HAP-1 (cell line): ENCODE results near the gene RNF220.

Experiments used
- DNase-seq, 2 experiments: peaks; one replicate each; pipeline ENCODE4 v3.0.0-alpha.2; 2016 to 2020; ENCODE audit warnings: low spot score in 2 of 2
- H3K27me3 ChIP-seq: fragments of 250-450 bp; sonication (Bioruptor Pico); 2 replicates; pipeline ENCODE4 v1.5.1; 2020; ENCODE audit warnings: low read depth, mild to moderate bottlenecking, moderate library complexity
- H3K36me3 ChIP-seq: fragments of 250-450 bp; sonication (Bioruptor Pico); replicated peaks from 2 replicates; pipeline ENCODE4 v1.5.1; 2020; ENCODE audit warnings: mild to moderate bottlenecking
- H3K4me1 ChIP-seq: fragments of 250-450 bp; sonication (Bioruptor Pico); 2 replicates; pipeline ENCODE4 v1.5.1; 2020; ENCODE audit warnings: mild to moderate bottlenecking
- H3K4me3 ChIP-seq: fragments of 250-450 bp; sonication (Bioruptor Pico); 2 replicates; pipeline ENCODE4 v1.5.1; 2020; ENCODE audit warnings: mild to moderate bottlenecking, moderate library complexity
- H3K9me3 ChIP-seq: fragments of 250-450 bp; sonication (Bioruptor Pico); 2 replicates; pipeline ENCODE4 v1.5.1; 2020; ENCODE audit warnings: mild to moderate bottlenecking, moderate library complexity
- in situ Hi-C: fragments of 300-500 bp; cut with MboI; formaldehyde crosslinking; loops from 3 replicates; pipeline ENCODE4 v1.14.3; 2020; ENCODE audit warnings: low sequenced_read_pairs, inconsistent platforms, mixed read lengths

Gene RNF220

GRCh38 chr1:44598167-44598566, 193.1 kb downstream of the RNF220 start:
- Histone ChIP-seq H3K36me3 (no peaks in the 10 kb centered on the region), H3K4me1 (peaks cover 3% of the 10 kb centered on the region; the same call in 1 of the 2 replicates), H3K9me3 (no peaks in the 10 kb centered on the region), H3K27me3 (no peaks in the 10 kb centered on the region), H3K4me3 (no peak overlapping the region)
- in situ Hi-C loops: loop anchor here (5.0 kb wide), 1 partner anchor 381 kb away; no protein-coding TSS in a partner anchor
- DNase-seq: no peak

- Histone ChIP-seq H3K9me3 (no peaks in the 10 kb centered on the region), H3K4me1 (no peaks in the 10 kb centered on the region)
- in situ Hi-C loops: no loop called here
Measured at GRCh38 chr1:44602634-44603628, 197.9 kb downstream of the RNF220 start.

GRCh38 chr1:44603718-44604117, 198.7 kb downstream of the RNF220 start:
- H3K27me3 ChIP-seq: no peaks in the 10 kb centered on the region
- H3K36me3 ChIP-seq: no peaks in the 10 kb centered on the region
- no peaks in the 10 kb centered on the region for H3K4me1 ChIP-seq
- no peaks in the 10 kb centered on the region for H3K9me3 ChIP-seq
- in situ Hi-C loops: no loop called here
- no peak overlapping the region for H3K4me3 ChIP-seq
- DNase-seq: no peak

More at GRCh38 chr1:44602634-44603628, 197.9 kb downstream of the RNF220 start:
- no peak for DNase-seq
- Histone ChIP-seq H3K27me3 (no peaks in the 10 kb centered on the region), H3K36me3 (no peaks in the 10 kb centered on the region), H3K4me3 (no peak overlapping the region)

GRCh38 chr1:44604157-44604955, 199.3 kb downstream of the RNF220 start:
- no peaks in the 10 kb centered on the region for H3K4me1 ChIP-seq
- H3K4me3 ChIP-seq: no peak overlapping the region
- DNase-seq: no peak
- in situ Hi-C loops: no loop called here
- H3K27me3 ChIP-seq: no peaks in the 10 kb centered on the region
- no peaks in the 10 kb centered on the region for H3K36me3 ChIP-seq
- H3K9me3 ChIP-seq: no peaks in the 10 kb centered on the region

GRCh38 chr1:44605914-44606615, 201.0 kb downstream of the RNF220 start:
- Histone ChIP-seq H3K4me1 (no peaks in the 10 kb centered on the region), H3K9me3 (no peaks in the 10 kb centered on the region), H3K27me3 (no peaks in the 10 kb centered on the region), H3K4me3 (no peak overlapping the region), H3K36me3 (no peaks in the 10 kb centered on the region)
- no peak for DNase-seq
- in situ Hi-C loops: no loop called here

GRCh38 chr1:44606701-44607281, 201.7 kb downstream of the RNF220 start:
- no peak for DNase-seq
- no peaks in the 10 kb centered on the region for H3K36me3 ChIP-seq
- in situ Hi-C loops: no loop called here

GRCh38 chr1:44608141-44608540, 203.1 kb downstream of the RNF220 start:
- in situ Hi-C loops: no loop called here
- Histone ChIP-seq H3K27me3 (no peaks in the 10 kb centered on the region), H3K4me3 (no peak overlapping the region), H3K9me3 (no peaks in the 10 kb centered on the region), H3K4me1 (no peaks in the 10 kb centered on the region), H3K36me3 (no peaks in the 10 kb centered on the region)
- DNase-seq: no peak

More at GRCh38 chr1:44606701-44607281, 201.7 kb downstream of the RNF220 start:
- Histone ChIP-seq H3K4me1 (no peaks in the 10 kb centered on the region), H3K4me3 (no peak overlapping the region), H3K9me3 (no peaks in the 10 kb centered on the region), H3K27me3 (no peaks in the 10 kb centered on the region)

- Histone ChIP-seq H3K9me3 (no peaks in the 10 kb centered on the region), H3K4me3 (no peak overlapping the region), H3K36me3 (no peaks in the 10 kb centered on the region), H3K27me3 (no peaks in the 10 kb centered on the region), H3K4me1 (no peaks in the 10 kb centered on the region)
- DNase-seq: peak in 1 of 2 experiments; percentile 69
- in situ Hi-C loops: no loop called here
Measured at GRCh38 chr1:44609412-44609767, 204.3 kb downstream of the RNF220 start.

GRCh38 chr1:44609768-44610526, 204.9 kb downstream of the RNF220 start:
- H3K27me3 ChIP-seq: no peaks in the 10 kb centered on the region
- no peak for DNase-seq
- in situ Hi-C loops: no loop called here
- no peaks in the 10 kb centered on the region for H3K36me3 ChIP-seq
- H3K4me1 ChIP-seq: no peaks in the 10 kb centered on the region
- no peaks in the 10 kb centered on the region for H3K9me3 ChIP-seq
- H3K4me3 ChIP-seq: no peak overlapping the region

GRCh38 chr1:44610527-44611148, 205.6 kb downstream of the RNF220 start:
- DNase-seq: no peak
- H3K4me1 ChIP-seq: no peaks in the 10 kb centered on the region
- in situ Hi-C loops: no loop called here
- no peaks in the 10 kb centered on the region; the same call in 1 of the 2 replicates for H3K36me3 ChIP-seq
- H3K27me3 ChIP-seq: no peaks in the 10 kb centered on the region
- no peak overlapping the region for H3K4me3 ChIP-seq
- no peaks in the 10 kb centered on the region for H3K9me3 ChIP-seq

- H3K36me3 ChIP-seq: no peaks in the 10 kb centered on the region; the same call in 1 of the 2 replicates
- no peaks in the 10 kb centered on the region for H3K4me1 ChIP-seq
- DNase-seq: no peak
- in situ Hi-C loops: no loop called here
- no peak overlapping the region for H3K4me3 ChIP-seq
- H3K9me3 ChIP-seq: no peaks in the 10 kb centered on the region
- H3K27me3 ChIP-seq: no peaks in the 10 kb centered on the region
Measured at GRCh38 chr1:44611419-44611818, 206.4 kb downstream of the RNF220 start.

GRCh38 chr1:44611866-44612265, 206.8 kb downstream of the RNF220 start:
- no peak for DNase-seq
- Histone ChIP-seq H3K36me3 (no peaks in the 10 kb centered on the region; the same call in 1 of the 2 replicates), H3K4me3 (no peak overlapping the region), H3K4me1 (no peaks in the 10 kb centered on the region), H3K27me3 (no peaks in the 10 kb centered on the region), H3K9me3 (no peaks in the 10 kb centered on the region)
- in situ Hi-C loops: no loop called here
